GM12891 (cell line): Measurements from ENCODE around the gene MAP1B.

Experiments used
- POLR2A ChIP-seq: IDR thresholded peaks from 2 replicates; pipeline ENCODE4 v1.6.1; 2011; ENCODE audit warnings: low read depth, low read length, control low read depth
- POLR2AphosphoS5 ChIP-seq: IDR thresholded peaks from 2 replicates; pipeline ENCODE4 v1.6.1; 2011; ENCODE audit warnings: low read depth, low read length, control low read depth
- TAF1 ChIP-seq: IDR thresholded peaks from 2 replicates; pipeline ENCODE4 v1.6.1; 2011; ENCODE audit warnings: low read depth, low read length, control low read depth

DNA sequence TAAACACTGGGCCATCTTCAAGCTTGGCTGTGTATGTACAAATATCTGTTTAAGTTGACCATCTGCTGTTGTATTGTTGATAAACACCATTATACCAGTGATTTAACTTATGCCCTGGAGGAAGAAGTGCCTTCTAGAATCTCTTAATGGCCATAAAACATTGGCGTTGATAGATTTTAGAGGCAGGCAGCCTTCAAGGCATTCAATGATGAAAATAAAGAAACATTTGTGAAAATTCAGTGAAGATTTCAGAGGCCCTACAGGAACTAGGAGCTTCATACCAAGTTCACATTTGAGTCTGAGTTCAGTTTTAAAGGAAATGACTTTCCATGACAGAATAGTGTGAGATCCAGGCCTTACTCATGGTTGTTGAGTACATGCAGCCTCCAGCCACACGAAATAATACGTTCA lies 52.2 kb downstream of the MAP1B start:
- TF ChIP-seq TAF1 = no peak
- TF ChIP-seq POLR2A = no peak
- TF ChIP-seq POLR2AphosphoS5 = no peak
